ENCODE measurements around the gene TENM4. TPM values are rescaled to one million over a fixed set of nuclear protein-coding genes. Genes with fewer than 3 reads are reported as not detected.

TENM4 gene
- polyA plus RNA-seq, 1 of the 3 experiments (the other 2 are of a cell fraction): 16.7 TPM

- no peaks in the 10 kb centered on the region for H3K79me2 ChIP-seq (ENCODE audit: insufficient read depth)
- no peaks in the 10 kb centered on the region for H3F3A ChIP-seq (replicated peaks; ENCODE audit: insufficient read depth)
- H3K9me3 ChIP-seq: no peaks in the 10 kb centered on the region
- TF ChIP-seq NRF1 (IDR thresholded peaks at IDR 0.05; ENCODE audit: low read depth, low read length): no peak
- no peak for TF ChIP-seq JUND (IDR thresholded peaks at IDR 0.05)
- TF ChIP-seq, protein P1, sequence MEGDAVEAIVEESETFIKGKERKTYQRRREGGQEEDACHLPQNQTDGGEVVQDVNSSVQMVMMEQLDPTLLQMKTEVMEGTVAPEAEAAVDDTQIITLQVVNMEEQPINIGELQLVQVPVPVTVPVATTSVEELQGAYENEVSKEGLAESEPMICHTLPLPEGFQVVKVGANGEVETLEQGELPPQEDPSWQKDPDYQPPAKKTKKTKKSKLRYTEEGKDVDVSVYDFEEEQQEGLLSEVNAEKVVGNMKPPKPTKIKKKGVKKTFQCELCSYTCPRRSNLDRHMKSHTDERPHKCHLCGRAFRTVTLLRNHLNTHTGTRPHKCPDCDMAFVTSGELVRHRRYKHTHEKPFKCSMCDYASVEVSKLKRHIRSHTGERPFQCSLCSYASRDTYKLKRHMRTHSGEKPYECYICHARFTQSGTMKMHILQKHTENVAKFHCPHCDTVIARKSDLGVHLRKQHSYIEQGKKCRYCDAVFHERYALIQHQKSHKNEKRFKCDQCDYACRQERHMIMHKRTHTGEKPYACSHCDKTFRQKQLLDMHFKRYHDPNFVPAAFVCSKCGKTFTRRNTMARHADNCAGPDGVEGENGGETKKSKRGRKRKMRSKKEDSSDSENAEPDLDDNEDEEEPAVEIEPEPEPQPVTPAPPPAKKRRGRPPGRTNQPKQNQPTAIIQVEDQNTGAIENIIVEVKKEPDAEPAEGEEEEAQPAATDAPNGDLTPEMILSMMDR (IDR thresholded peaks at IDR 0.05): no peak
- TF ChIP-seq EP300 (IDR thresholded peaks at IDR 0.05; ENCODE audit: borderline replicate concordance in 1 of 2, low read depth in 1 of 2, low read length in 1 of 2): no peak
- no peak for TF ChIP-seq PBX3 (IDR thresholded peaks at IDR 0.05)
- H3K4me2 ChIP-seq: no peak overlapping the region
- H3K9ac ChIP-seq: no peak overlapping the region
- POLR2A ChIA-PET: no interaction called here
- no peaks in the 10 kb centered on the region for H3K27me3 ChIP-seq (ENCODE audit: insufficient read depth)
- no peaks in the 10 kb centered on the region for H3K4me1 ChIP-seq (ENCODE audit: control insufficient read depth in 1 of 2, insufficient read depth in 2 of 2, low read depth in 1 of 2, low read length in 1 of 2)
- CTCF ChIA-PET: no interaction called here
- no peak for DNase-seq
- no peak overlapping the region for H3K27ac ChIP-seq (ENCODE audit: low read depth in 2 of 2, low read length in 1 of 2)
- no peaks in the 10 kb centered on the region for H4K20me1 ChIP-seq (ENCODE audit: insufficient read depth)
- no peak overlapping the region for H2AFZ ChIP-seq (ENCODE audit: low read depth)
- no peaks in the 10 kb centered on the region for H3K9me2 ChIP-seq
- no peaks in the 10 kb centered on the region for H3K36me3 ChIP-seq (replicated peaks in 1 of 2; ENCODE audit: control insufficient read depth in 1 of 2, insufficient read depth in 2 of 2, low read length in 1 of 2)
- 90% methylated on average over 3 of the region's 3 CpGs for WGBS (ENCODE audit: low lambda C conversion rate)
- H3K4me3 ChIP-seq (ENCODE audit: low read depth in 2 of 2, low read length in 1 of 2): no peak overlapping the region
Measured at GRCh38 chr11:79151396-79151795, 289.4 kb downstream of the TENM4 start.

DNA sequence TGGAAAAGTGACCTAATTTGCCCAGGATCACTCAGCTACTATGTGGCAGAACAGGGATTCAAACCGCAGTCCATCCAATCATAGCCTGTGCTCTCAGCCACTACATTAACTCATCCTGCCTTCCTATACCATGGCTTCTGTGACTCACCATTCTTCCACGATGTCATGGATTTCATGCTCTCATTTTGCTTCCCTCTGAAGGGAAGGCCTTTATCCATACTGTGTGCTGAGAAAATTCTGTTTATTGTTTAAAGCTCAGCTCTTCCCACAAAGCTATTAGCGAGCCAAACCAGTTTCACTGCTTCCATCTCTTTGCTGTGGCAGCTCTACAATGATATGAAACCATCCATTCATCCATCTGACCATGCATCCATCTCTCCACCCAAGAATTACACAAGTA lies 289.9 kb downstream of the TENM4 start:
- no peaks in the 10 kb centered on the region for H4K20me1 ChIP-seq (ENCODE audit: insufficient read depth)
- H3K9me2 ChIP-seq: no peaks in the 10 kb centered on the region
- ChIA-PET POLR2A (no interaction called here), CTCF (no interaction called here)
- no peaks in the 10 kb centered on the region for H3K36me3 ChIP-seq (replicated peaks in 1 of 2; ENCODE audit: control insufficient read depth in 1 of 2, insufficient read depth in 2 of 2, low read length in 1 of 2)
- no peak overlapping the region for H3K4me2 ChIP-seq
- no peaks in the 10 kb centered on the region for H3K79me2 ChIP-seq (ENCODE audit: insufficient read depth)
- no peak overlapping the region for H2AFZ ChIP-seq (ENCODE audit: low read depth)
- H3K9me3 ChIP-seq: no peaks in the 10 kb centered on the region
- TF ChIP-seq NRF1 (IDR thresholded peaks at IDR 0.05; ENCODE audit: low read depth, low read length) (no peak), RCOR1 (IDR thresholded peaks at IDR 0.05; ENCODE audit: low read length) (no peak)
- no peak overlapping the region for H3K9ac ChIP-seq
- H3K27me3 ChIP-seq (ENCODE audit: insufficient read depth): no peaks in the 10 kb centered on the region
- no peaks in the 10 kb centered on the region for H3K4me1 ChIP-seq (ENCODE audit: control insufficient read depth in 1 of 2, insufficient read depth in 2 of 2, low read depth in 1 of 2, low read length in 1 of 2)
- 56% methylated on average over 3 of the region's 3 CpGs for WGBS (ENCODE audit: low lambda C conversion rate)
- no peaks in the 10 kb centered on the region for H3F3A ChIP-seq (replicated peaks; ENCODE audit: insufficient read depth)
- no peak overlapping the region for H3K27ac ChIP-seq (ENCODE audit: low read depth in 2 of 2, low read length in 1 of 2)
- no peak for DNase-seq
- no peak overlapping the region for H3K4me3 ChIP-seq (ENCODE audit: low read depth in 2 of 2, low read length in 1 of 2)

- H4K20me1 ChIP-seq (ENCODE audit: insufficient read depth): no peaks in the 10 kb centered on the region
- H3K27me3 ChIP-seq (ENCODE audit: insufficient read depth): no peaks in the 10 kb centered on the region
- no peaks in the 10 kb centered on the region for H3F3A ChIP-seq (replicated peaks; ENCODE audit: insufficient read depth)
- H3K9ac ChIP-seq: no peak overlapping the region
- no peak for DNase-seq
- no peak overlapping the region for H3K4me3 ChIP-seq (ENCODE audit: low read depth in 2 of 2, low read length in 1 of 2)
- CTCF ChIA-PET: no interaction called here
- no peak overlapping the region for H3K4me2 ChIP-seq
- no peaks in the 10 kb centered on the region for H3K36me3 ChIP-seq (replicated peaks in 1 of 2; ENCODE audit: control insufficient read depth in 1 of 2, insufficient read depth in 2 of 2, low read length in 1 of 2)
- POLR2A ChIA-PET: no interaction called here
- no peaks in the 10 kb centered on the region for H3K9me3 ChIP-seq
- H3K27ac ChIP-seq (ENCODE audit: low read depth in 2 of 2, low read length in 1 of 2): no peak overlapping the region
- H3K79me2 ChIP-seq (ENCODE audit: insufficient read depth): no peaks in the 10 kb centered on the region
- H3K4me1 ChIP-seq (ENCODE audit: control insufficient read depth in 1 of 2, insufficient read depth in 2 of 2, low read depth in 1 of 2, low read length in 1 of 2): no peaks in the 10 kb centered on the region
- WGBS (ENCODE audit: low lambda C conversion rate): 59% methylated on average over 1 of the region's 1 CpG
- no peaks in the 10 kb centered on the region for H3K9me2 ChIP-seq
- no peak overlapping the region for H2AFZ ChIP-seq (ENCODE audit: low read depth)
- TF ChIP-seq SMC3 (IDR thresholded peaks at IDR 0.05; ENCODE audit: low read depth, low read length) (no peak), FOSL2 (IDR thresholded peaks at IDR 0.05; ENCODE audit: borderline replicate concordance, low read depth) (no peak), MXI1 (IDR thresholded peaks at IDR 0.05; ENCODE audit: low read depth, low read length) (no peak), EP300 (IDR thresholded peaks at IDR 0.05; ENCODE audit: borderline replicate concordance in 1 of 2, low read depth in 1 of 2, low read length in 1 of 2) (no peak), TAF1 (IDR thresholded peaks at IDR 0.05; ENCODE audit: borderline replicate concordance, low read depth, low read length) (no peak), RXRA (IDR thresholded peaks at IDR 0.05; ENCODE audit: borderline replicate concordance, low read depth) (no peak), GABPA (IDR thresholded peaks at IDR 0.05; ENCODE audit: low read depth) (no peak), TCF12 (IDR thresholded peaks at IDR 0.05) (no peak), CHD2 (IDR thresholded peaks at IDR 0.05; ENCODE audit: low read length, partially characterized antibody) (no peak), RAD21 (IDR thresholded peaks at IDR 0.05; ENCODE audit: low read length) (no peak)
- TF ChIP-seq, protein P2, sequence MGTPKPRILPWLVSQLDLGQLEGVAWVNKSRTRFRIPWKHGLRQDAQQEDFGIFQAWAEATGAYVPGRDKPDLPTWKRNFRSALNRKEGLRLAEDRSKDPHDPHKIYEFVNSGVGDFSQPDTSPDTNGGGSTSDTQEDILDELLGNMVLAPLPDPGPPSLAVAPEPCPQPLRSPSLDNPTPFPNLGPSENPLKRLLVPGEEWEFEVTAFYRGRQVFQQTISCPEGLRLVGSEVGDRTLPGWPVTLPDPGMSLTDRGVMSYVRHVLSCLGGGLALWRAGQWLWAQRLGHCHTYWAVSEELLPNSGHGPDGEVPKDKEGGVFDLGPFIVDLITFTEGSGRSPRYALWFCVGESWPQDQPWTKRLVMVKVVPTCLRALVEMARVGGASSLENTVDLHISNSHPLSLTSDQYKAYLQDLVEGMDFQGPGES (IDR thresholded peaks at IDR 0.05; ENCODE audit: low read depth, low read length): no peak
- TF ChIP-seq, protein P1 (IDR thresholded peaks at IDR 0.05): no peak
Measured at GRCh38 chr11:79150320-79150719, 290.5 kb downstream of the TENM4 start.

Measured in SK-N-SH (cell line).